WERI-Rb-1 (cell line): ENCODE results near the gene ZNF526.

ENCODE experiments used
- DNase-seq: peaks from one replicate; pipeline ENCODE4 v3.0.0-alpha.2; 2020
- H3K27ac ChIP-seq: fragments of 250-450 bp; sonication (Bioruptor Pico); 2 replicates; pipeline ENCODE4 v1.5.1; 2020; ENCODE audit warnings: mild to moderate bottlenecking, moderate library complexity
- H3K27me3 ChIP-seq: fragments of 250-450 bp; sonication (Bioruptor Pico); 2 replicates; pipeline ENCODE4 v1.5.1; 2021; ENCODE audit warnings: mild to moderate bottlenecking, low read depth, moderate library complexity; ENCODE audit not compliant: insufficient read depth, severe bottlenecking
- H3K36me3 ChIP-seq: fragments of 250-450 bp; sonication (Bioruptor Pico); 2 replicates; pipeline ENCODE4 v1.5.1; 2020; ENCODE audit warnings: mild to moderate bottlenecking, moderate library complexity
- H3K4me3 ChIP-seq: 2 replicates; pipeline ENCODE4 v1.5.1; 2011; ENCODE audit warnings: low read depth, mild to moderate bottlenecking, control low read depth, low read length
- H3K9me3 ChIP-seq: fragments of 250-450 bp; sonication (Bioruptor Pico); 2 replicates; pipeline ENCODE4 v1.5.1; 2021; ENCODE audit warnings: mild to moderate bottlenecking, moderate library complexity; ENCODE audit not compliant: severe bottlenecking
- CTCF ChIP-seq: IDR thresholded peaks from 2 replicates; pipeline ENCODE4 v1.5.1; 2011; ENCODE audit warnings: low read depth, mild to moderate bottlenecking, control low read depth, inconsistent platforms, low read length

The ZNF526 gene

DNA sequence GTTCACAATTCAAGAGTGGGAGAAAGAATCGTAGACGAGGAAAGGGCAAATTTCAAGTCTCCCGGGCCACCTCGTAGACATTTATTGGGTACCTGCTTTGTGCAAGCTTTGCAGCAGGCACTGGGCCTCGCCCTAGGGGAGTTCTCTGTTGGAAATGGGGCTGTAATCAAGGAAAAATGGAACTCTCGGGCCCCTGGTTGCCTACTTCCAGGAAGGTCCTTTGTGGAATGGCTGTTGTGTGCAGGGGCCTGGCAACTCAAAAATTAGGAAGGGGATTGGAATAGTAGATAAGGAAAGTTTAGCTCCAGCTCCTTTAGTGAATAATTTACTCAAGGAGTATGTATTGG lies 612 bp downstream of the ZNF526 start:
- Histone ChIP-seq H3K27me3 (no peaks in the 10 kb centered on the region), H3K4me3 (peak overlapping the region; percentile 97), H3K9me3 (no peaks in the 10 kb centered on the region), H3K27ac (peak overlapping the region; percentile 79), H3K36me3 (peaks cover 21% of the 10 kb centered on the region)
- TF ChIP-seq CTCF, result no peak
- DNase-seq, result no peak

GRCh38 chr19:42224940-42225717 lies 5.0 kb downstream of the ZNF526 start:
- Histone ChIP-seq H3K9me3 (no peaks in the 10 kb centered on the region), H3K36me3 (peaks cover 39% of the 10 kb centered on the region), H3K27ac (no peak overlapping the region), H3K4me3 (no peak overlapping the region), H3K27me3 (no peaks in the 10 kb centered on the region)
- TF ChIP-seq CTCF, result no peak
- no peak for DNase-seq

- no peak for TF ChIP-seq CTCF
- peaks cover 43% of the 10 kb centered on the region for H3K36me3 ChIP-seq
- no peaks in the 10 kb centered on the region for H3K9me3 ChIP-seq
- no peak overlapping the region for H3K4me3 ChIP-seq
- H3K27me3 ChIP-seq, result no peaks in the 10 kb centered on the region
- no peak for DNase-seq
- H3K27ac ChIP-seq, result no peak overlapping the region
These were observed 5.7 kb downstream of the ZNF526 start for GRCh38 chr19:42225718-42226292.

- Histone ChIP-seq H3K9me3 (no peaks in the 10 kb centered on the region), H3K36me3 (peaks cover 54% of the 10 kb centered on the region), H3K27ac (no peak overlapping the region), H3K27me3 (no peaks in the 10 kb centered on the region), H3K4me3 (no peak overlapping the region)
- no peak for TF ChIP-seq CTCF
- DNase-seq, result no peak
These were observed 6.8 kb downstream of the ZNF526 start for GRCh38 chr19:42226886-42227285.

DNA sequence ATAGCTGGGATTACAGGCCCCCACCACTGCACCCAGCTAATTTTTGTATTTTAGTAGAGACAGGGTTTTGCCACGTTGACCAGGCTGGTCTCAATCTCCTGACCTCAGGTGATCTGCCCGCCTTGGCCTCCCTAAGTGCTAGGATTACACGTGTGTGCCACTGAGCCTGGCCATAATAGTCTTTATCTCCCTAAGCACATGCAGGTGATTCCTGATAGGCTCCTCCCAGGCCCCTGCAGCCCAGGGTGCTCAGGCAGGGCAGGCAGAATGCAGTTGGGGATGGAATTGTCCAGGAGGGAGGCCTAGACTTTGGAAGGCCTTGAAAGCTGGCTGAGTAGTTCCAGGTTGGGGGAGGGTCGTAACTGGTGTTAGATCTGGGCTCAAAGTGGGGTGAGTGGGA lies 8.5 kb downstream of the ZNF526 start:
- H3K27ac ChIP-seq, result peak overlapping the region; percentile 84
- no peak overlapping the region for H3K4me3 ChIP-seq
- H3K9me3 ChIP-seq, result no peaks in the 10 kb centered on the region
- peaks cover 67% of the 10 kb centered on the region for H3K36me3 ChIP-seq
- DNase-seq, result peak; percentile 79
- no peak for TF ChIP-seq CTCF
- H3K27me3 ChIP-seq, result no peaks in the 10 kb centered on the region
